Neuronal stem cell (in vitro differentiated cells): ENCODE data around the gene BID.

Source experiments
- DNase-seq: peaks from one replicate; pipeline ENCODE4 v3.0.0-alpha.2; 2013; ENCODE audit warnings: low spot score
- H2AFZ ChIP-seq: one replicate; pipeline ENCODE4 v1.6.1; 2013; ENCODE audit warnings: mild to moderate bottlenecking, low read length, inconsistent platforms
- H2AK5ac ChIP-seq: 2 replicates; pipeline ENCODE4 v1.6.1; 2013; ENCODE audit warnings: low read depth, mild to moderate bottlenecking, inconsistent platforms, low read length, moderate library complexity, mixed read lengths
- H2BK120ac ChIP-seq: 2 replicates; pipeline ENCODE4 v1.6.1; 2013; ENCODE audit warnings: low read depth, mild to moderate bottlenecking, inconsistent platforms, low read length, moderate library complexity, mixed read lengths
- H2BK12ac ChIP-seq: one replicate; pipeline ENCODE4 v1.6.1; 2013; ENCODE audit warnings: low read length, inconsistent platforms
- H2BK15ac ChIP-seq: 2 replicates; pipeline ENCODE4 v1.6.1; 2013; ENCODE audit warnings: mild to moderate bottlenecking, low read length, inconsistent platforms, mixed read lengths
- H2BK5ac ChIP-seq: one replicate; pipeline ENCODE4 v1.6.1; 2013; ENCODE audit warnings: inconsistent platforms, mild to moderate bottlenecking, low read length, moderate library complexity
- H3K14ac ChIP-seq: one replicate; pipeline ENCODE4 v1.6.1; 2013; ENCODE audit warnings: low read length, inconsistent platforms
- H3K18ac ChIP-seq: 2 replicates; pipeline ENCODE4 v1.6.1; 2013; ENCODE audit warnings: low read length, inconsistent platforms
- H3K23ac ChIP-seq: 2 replicates; pipeline ENCODE4 v1.6.1; 2013; ENCODE audit warnings: low read depth, mild to moderate bottlenecking, mixed read lengths, low read length, inconsistent platforms; ENCODE audit not compliant: poor library complexity
- H3K27ac ChIP-seq: replicated peaks from 3 replicates; pipeline ENCODE4 v1.5.1; 2013; ENCODE audit warnings: low read length, inconsistent platforms
- H3K27me3 ChIP-seq, 3 experiments: 2 replicates each; pipeline ENCODE4 v1.6.1; 2013; ENCODE audit warnings: low read length in 3 of 3, mild to moderate bottlenecking in 2 of 3, inconsistent platforms in 1 of 3, low read depth in 1 of 3, mixed read lengths in 1 of 3, moderate library complexity in 1 of 3; ENCODE audit not compliant: control insufficient read depth in 3 of 3, insufficient read depth in 3 of 3
- H3K36me3 ChIP-seq, 2 donors: replicated peaks in 1 of 2; 2 replicates each; pipeline ENCODE4 v1.6.1; 2013; ENCODE audit warnings: low read length in 2 of 2; ENCODE audit not compliant: control insufficient read depth in 2 of 2, insufficient read depth in 2 of 2
- H3K4ac ChIP-seq: 2 replicates; pipeline ENCODE4 v1.6.1; 2013; ENCODE audit warnings: inconsistent platforms, mild to moderate bottlenecking, low read length, moderate library complexity
- H3K4me1 ChIP-seq, 2 donors: 1 replicate in 1 of 2; 2 replicates in 1 of 2; pipeline ENCODE4 v1.6.1; 2013; ENCODE audit warnings: low read length in 2 of 2, low read depth in 1 of 2; ENCODE audit not compliant: control insufficient read depth in 2 of 2, insufficient read depth in 1 of 2
- H3K4me2 ChIP-seq: one replicate; pipeline ENCODE4 v1.6.1; 2013; ENCODE audit warnings: mild to moderate bottlenecking, low read length, inconsistent platforms; ENCODE audit not compliant: insufficient read depth, poor library complexity, severe bottlenecking
- H3K4me3 ChIP-seq, 2 donors: 2 replicates each; pipeline ENCODE4 v1.5.1; 2013; ENCODE audit warnings: low read length in 2 of 2, mild to moderate bottlenecking in 2 of 2, inconsistent platforms in 1 of 2, moderate library complexity in 1 of 2
- H3K79me1 ChIP-seq: one replicate; pipeline ENCODE4 v1.6.1; 2013; ENCODE audit warnings: low read depth, mild to moderate bottlenecking, inconsistent platforms, low read length, moderate library complexity
- H3K9ac ChIP-seq: one replicate; pipeline ENCODE4 v1.6.1; 2013; ENCODE audit warnings: mild to moderate bottlenecking, low read depth, low read length, inconsistent platforms; ENCODE audit not compliant: poor library complexity
- H3K9me3 ChIP-seq, 2 donors: replicated peaks in 1 of 2; 2 replicates each; pipeline versions ENCODE3 to v1.6.1; 2013; ENCODE audit warnings: low read length in 2 of 2, mild to moderate bottlenecking in 2 of 2, inconsistent platforms in 1 of 2, low read depth in 1 of 2, mixed read lengths in 1 of 2, moderate library complexity in 1 of 2; ENCODE audit not compliant: control insufficient read depth in 2 of 2, insufficient read depth in 1 of 2
- H4K8ac ChIP-seq: one replicate; pipeline ENCODE4 v1.6.1; 2013; ENCODE audit warnings: low read depth, mild to moderate bottlenecking, inconsistent platforms, low read length, moderate library complexity
- H4K91ac ChIP-seq: one replicate; pipeline ENCODE4 v1.6.1; 2013; ENCODE audit warnings: low read length, low read depth, mild to moderate bottlenecking, inconsistent platforms; ENCODE audit not compliant: poor library complexity
- WGBS, 2 donors: extraction: QIAGEN DNeasy Blood & Tissue Kit; methylation state at CpG; one replicate each; pipeline ENCODE4 v1.1.7; 2013; ENCODE audit warnings: missing lambda C conversion rate in 2 of 2, mixed read lengths in 1 of 2; ENCODE audit not compliant: insufficient read length in 2 of 2, insufficient replicate concordance in 1 of 2; ENCODE audit errors: extremely low coverage in 2 of 2; 5-methylcytosine and 5-hydroxymethylcytosine counted together

BID gene

GRCh38 chr22:17781319-17782031 is 7.2 kb upstream of the BID start:
- Histone ChIP-seq H3K14ac (no peak overlapping the region), H3K18ac (peak overlapping the region; percentile 84), H3K4me2 (no peak overlapping the region), H2BK120ac (peak overlapping the region; percentile 88), H2AK5ac (peak overlapping the region; percentile 53), H4K91ac (no peak overlapping the region), H2BK15ac (peak overlapping the region; percentile 4), H3K23ac (peak overlapping the region; percentile 37), H3K27me3 (no peaks in the 10 kb centered on the region), H3K79me1 (no peaks in the 10 kb centered on the region), H4K8ac (no peak overlapping the region), H3K36me3 (no peaks in the 10 kb centered on the region), H2BK12ac (no peak overlapping the region), H2BK5ac (peak overlapping the region; percentile 59), H3K4ac (no peak overlapping the region), H3K4me3 (no peak overlapping the region), H2AFZ (no peak overlapping the region), H3K4me1 (peaks cover 8 to 10% of the 10 kb centered on the region in 2 donors), H3K27ac (no peak overlapping the region), H3K9me3 (peaks cover 3 to 5% of the 10 kb centered on the region in 2 donors), H3K9ac (no peak overlapping the region)
- DNase-seq = no peak
- WGBS, 2 donors = no CpG with 5 or more reads among the region's 12 CpGs

GRCh38 chr22:17780741-17781318 is 6.6 kb upstream of the BID start:
- H3K9ac ChIP-seq = no peak overlapping the region

GRCh38 chr22:17780116-17780740 is 6.0 kb upstream of the BID start:
- peak overlapping the region; percentile 55 for H2BK15ac ChIP-seq
- H3K4me3 ChIP-seq = no peak overlapping the region
- H3K9ac ChIP-seq = peak overlapping the region; percentile 54
- no CpG with 5 or more reads among the region's 19 CpGs for WGBS, 2 donors
- H3K36me3 ChIP-seq = no peaks in the 10 kb centered on the region
- no peaks in the 10 kb centered on the region for H3K79me1 ChIP-seq
- no peak overlapping the region for H3K27ac ChIP-seq
- H2AFZ ChIP-seq = peak overlapping the region; percentile 26
- peak overlapping the region; percentile 83 for H2AK5ac ChIP-seq
- no peaks in the 10 kb centered on the region for H3K27me3 ChIP-seq
- peak overlapping the region; percentile 59 for H2BK5ac ChIP-seq
- H3K4ac ChIP-seq = no peak overlapping the region
- H3K9me3 ChIP-seq = peaks cover 3 to 5% of the 10 kb centered on the region in 2 donors
- no peak overlapping the region for H4K8ac ChIP-seq
- no peak for DNase-seq
- no peak overlapping the region for H3K23ac ChIP-seq
- peak overlapping the region; percentile 24 for H3K18ac ChIP-seq
- H3K4me1 ChIP-seq = peaks cover 6 to 9% of the 10 kb centered on the region in 2 donors
- no peak overlapping the region for H4K91ac ChIP-seq
- no peak overlapping the region for H2BK12ac ChIP-seq
- H3K14ac ChIP-seq = peak overlapping the region; percentile 95
- no peak overlapping the region for H3K4me2 ChIP-seq
- H2BK120ac ChIP-seq = peak overlapping the region; percentile 75

More at GRCh38 chr22:17780741-17781318, 6.6 kb upstream of the BID start:
- peak overlapping the region; percentile 26 for H2AFZ ChIP-seq
- H3K14ac ChIP-seq = peak overlapping the region; percentile 95
- peak overlapping the region; percentile 37 for H3K23ac ChIP-seq
- no peaks in the 10 kb centered on the region for H3K27me3 ChIP-seq
- DNase-seq = no peak
- peaks cover 3 to 5% of the 10 kb centered on the region in 2 donors for H3K9me3 ChIP-seq
- peak overlapping the region; percentile 59 for H2BK5ac ChIP-seq
- H2BK15ac ChIP-seq = peak overlapping the region; percentile 4
- H3K4me3 ChIP-seq = no peak overlapping the region
- H4K91ac ChIP-seq = no peak overlapping the region
- H2BK120ac ChIP-seq = peak overlapping the region; percentile 88
- H3K4me1 ChIP-seq = peaks cover 5 to 7% of the 10 kb centered on the region in 2 donors
- H2AK5ac ChIP-seq = peak overlapping the region; percentile 53
- H3K4ac ChIP-seq = peak overlapping the region; percentile 69
- H3K79me1 ChIP-seq = no peaks in the 10 kb centered on the region
- no peak overlapping the region for H3K27ac ChIP-seq
- no peak overlapping the region for H4K8ac ChIP-seq
- H3K36me3 ChIP-seq = no peaks in the 10 kb centered on the region
- H3K4me2 ChIP-seq = no peak overlapping the region
- WGBS, 2 donors = no CpG with 5 or more reads among the region's 10 CpGs
- H2BK12ac ChIP-seq = peak overlapping the region; percentile 60
- peak overlapping the region; percentile 84 for H3K18ac ChIP-seq
